H4 (cell line): ENCODE results near the gene GGTLC2. TPM values are rescaled to one million over a fixed set of nuclear protein-coding genes. Genes with fewer than 3 reads are reported as not detected.
"Not testable (repeated sequence)": the region's sequence is repeated elsewhere in the genome, so short reads cannot be mapped to it uniquely, and the experiment has no call there.

Experiments
- DNase-seq: peaks from one replicate; pipeline ENCODE4 v3.0.0-alpha.2; 2015; ENCODE audit warnings: low spot score
- total RNA-seq: library from RNA; depleted of rRNA; stranded (reverse); fragments of >200 nt; shearing (Covaris generic); gene quantifications from 2 replicates; pipeline ENCODE4 v1.2.3, GENCODE V29; 2014; rRNA removed

The GGTLC2 gene
- total RNA-seq, result not detected in 2 replicates

DNA sequence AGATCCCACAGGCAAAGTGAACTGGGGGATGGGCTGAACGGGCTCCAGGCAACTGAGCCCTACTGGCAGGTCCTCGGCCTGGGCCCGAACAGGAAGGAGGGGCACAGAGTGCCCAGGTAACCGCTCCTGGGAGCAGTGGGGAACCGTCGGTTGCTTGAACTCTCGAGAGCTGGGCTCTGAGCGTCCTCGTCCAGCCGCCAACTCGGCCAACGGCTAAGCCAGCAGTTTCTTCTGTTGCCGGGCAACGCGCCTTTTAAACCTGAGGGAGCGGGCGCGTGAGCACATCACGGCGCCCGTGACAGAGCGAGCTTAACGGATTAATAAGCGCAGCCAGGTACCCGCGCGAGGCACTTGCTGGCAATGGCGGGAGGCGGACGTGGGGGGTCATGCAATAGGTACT lies at the start of gene GGTLC2:
Gene GGTLC2 (plus strand): TSS at position 301 of the 400 bp plus-strand sequence. CDS start 1,732 bp downstream, outside the sequence.
- not testable (repeated sequence) for DNase-seq

DNA sequence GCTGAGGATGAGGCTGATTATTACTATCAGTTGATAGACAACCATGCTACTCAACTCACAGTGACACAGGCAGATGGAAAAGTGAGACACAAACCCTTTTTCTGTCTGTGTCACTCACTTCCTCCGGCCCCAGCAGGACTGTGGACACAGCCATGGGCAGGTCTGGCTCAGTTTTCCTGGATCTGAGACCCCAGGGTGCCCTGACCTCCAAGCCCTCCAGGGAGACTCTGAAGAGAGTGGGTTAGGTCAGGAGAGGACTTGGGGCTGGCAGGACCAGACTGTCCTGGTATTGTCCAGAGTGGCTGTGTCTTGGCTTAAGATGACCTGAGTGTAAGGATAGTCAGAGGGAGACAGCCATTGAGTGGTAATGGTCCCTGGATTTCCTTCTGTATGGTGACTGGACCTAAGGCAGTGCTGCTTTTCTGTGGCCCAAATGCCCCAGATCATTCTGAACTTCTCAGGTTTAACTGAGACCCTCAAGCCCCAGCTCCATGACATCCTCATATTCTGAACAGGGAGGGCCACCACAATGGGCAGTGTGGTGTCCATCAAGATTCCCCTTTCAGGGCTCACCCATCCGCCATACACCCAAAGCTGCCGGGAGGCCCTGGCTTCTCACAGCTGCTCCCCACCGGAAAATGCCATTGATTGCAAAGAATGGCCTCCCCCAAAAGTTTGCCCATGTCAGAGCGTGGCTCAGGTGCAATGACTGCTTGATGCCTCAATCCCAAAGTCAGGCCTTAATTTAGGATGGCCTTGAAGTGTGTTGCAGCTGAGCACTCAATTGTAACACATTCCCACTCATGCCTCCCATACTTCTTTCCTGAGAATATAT lies 49.2 kb upstream of the GGTLC2 start:
- DNase-seq, result no peak

DNA sequence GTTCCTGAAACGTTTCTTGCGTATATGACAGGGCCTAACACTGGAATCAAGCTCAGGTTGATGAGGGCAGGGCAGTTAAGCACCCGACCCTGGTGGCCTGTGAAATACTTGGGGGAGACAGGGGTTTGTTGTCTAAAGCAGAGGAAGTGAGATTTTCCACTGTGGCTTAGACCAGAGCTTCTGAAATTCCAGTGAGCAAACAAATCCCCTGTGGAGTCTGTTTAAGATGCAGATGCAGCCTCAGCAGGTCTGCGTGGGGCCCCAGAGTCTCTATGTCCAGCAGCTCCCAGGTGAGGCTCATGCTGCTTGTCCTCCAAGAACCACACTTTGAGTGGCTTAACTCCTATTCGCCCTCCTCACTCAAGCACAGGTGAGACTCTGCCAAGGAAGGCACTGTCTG lies 46.3 kb upstream of the GGTLC2 start:
- DNase-seq, result no peak

DNA sequence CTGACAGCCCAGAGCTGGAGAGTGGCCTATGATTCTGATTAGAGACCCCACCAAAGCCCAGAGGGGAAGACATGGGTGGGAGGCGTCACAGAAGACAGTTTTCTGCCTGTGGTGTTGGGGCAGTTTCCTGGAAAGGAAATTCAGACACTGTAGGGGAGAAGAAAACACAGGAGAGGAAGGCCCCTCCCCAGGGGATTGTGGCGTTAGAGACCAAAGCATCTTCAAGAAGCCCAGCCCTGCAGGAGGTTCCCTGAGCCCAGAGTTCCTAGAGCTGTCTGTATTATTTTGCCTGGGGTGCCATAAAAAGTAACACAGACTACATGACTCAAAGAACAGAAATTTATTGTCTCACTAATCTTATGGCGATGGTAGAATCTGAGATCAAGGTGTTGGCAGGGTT lies 45.2 kb upstream of the GGTLC2 start:
- DNase-seq, result no peak

DNA sequence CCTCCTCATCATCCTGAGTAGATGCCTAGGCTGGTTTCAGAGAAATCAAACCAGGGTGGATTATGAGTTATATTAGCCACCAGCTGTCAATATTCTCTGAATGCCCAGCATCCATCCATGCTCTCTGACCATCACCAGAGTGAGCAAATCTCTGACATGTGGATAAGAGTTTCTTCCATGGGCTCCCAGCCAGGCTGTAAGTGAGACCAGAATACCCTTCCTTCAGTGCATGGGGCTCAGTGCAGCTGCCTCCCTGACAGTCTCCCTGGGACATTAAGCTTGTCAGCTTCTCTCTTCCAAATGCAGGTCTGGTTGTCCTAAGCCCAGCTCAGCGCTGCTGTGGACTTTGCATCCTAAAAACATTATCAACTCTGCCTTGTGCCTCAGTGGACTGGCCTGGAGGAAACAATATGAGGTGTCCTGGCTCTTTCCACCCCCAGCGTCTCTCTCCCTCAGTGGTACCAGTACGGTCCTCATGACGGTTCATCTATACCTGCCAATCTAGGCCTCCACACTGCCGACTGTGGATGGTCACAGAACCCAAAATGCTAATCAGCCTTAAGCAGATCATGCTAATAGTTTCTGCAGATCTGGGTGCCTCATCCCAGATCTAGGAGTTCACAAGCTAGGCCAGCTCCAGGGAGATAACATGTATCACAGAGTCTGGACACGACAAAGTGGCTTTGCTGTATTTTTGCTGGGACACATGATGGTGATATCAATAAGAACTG lies 43.7 kb upstream of the GGTLC2 start:
- no peak for DNase-seq

DNA sequence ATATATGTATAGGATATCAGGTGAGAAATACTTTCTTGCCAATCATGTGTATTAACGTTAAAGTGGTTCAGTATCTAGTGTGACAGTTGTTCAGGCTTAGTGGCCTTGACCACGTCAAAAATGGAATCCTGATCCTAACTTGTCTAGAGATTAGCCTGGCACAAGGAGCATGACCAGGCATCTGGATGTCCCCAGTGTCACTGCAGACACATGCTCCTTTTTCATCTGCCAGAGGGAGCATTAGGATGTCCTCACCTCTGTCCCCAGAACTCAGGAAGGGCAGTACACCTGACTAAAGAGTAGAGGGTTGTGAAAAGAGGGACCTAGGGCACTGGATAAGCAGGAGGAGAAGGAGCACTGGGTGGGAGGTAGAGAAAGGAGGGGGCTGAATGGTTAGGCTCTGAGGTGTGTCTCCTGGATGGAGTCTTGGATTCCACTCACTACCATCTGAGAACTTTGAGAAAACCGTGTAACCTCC lies 40.9 kb upstream of the GGTLC2 start:
- no peak for DNase-seq

DNA sequence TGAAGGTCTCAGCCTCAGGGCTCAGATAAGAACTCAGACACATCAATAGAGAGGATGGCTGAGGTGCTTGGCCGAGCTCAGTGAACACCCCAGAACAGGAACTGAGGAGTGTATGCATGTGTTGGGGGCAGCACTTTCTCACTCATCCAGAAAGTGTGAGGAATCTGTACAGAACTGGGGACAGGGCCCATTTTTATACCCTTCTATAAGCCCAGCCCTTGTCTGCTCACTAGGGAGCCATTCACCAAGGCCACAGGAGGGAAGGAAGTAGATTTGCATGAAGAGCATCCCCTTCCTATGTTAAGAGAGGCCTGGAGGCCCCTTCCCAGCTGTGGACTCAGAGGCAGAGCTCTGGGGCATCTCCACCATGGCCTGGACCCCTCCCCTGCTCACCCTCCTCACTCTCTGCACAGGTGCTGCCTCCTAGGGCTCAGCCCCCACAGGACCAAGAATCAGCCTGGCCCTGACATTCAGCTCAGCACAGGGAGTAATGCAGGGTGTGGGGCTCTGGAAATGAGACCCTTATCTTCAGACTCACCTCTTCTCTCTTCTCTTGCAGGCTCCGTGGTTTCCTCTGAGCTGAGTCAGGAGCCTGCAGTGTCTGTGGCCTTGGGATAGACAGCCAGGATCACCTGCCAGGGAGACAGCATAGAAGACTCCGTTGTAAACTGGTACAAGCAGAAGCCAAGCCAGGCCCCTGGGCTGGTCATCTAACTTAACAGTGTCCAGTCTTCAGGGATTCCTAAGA lies 39.9 kb upstream of the GGTLC2 start:
- DNase-seq, result no peak

DNA sequence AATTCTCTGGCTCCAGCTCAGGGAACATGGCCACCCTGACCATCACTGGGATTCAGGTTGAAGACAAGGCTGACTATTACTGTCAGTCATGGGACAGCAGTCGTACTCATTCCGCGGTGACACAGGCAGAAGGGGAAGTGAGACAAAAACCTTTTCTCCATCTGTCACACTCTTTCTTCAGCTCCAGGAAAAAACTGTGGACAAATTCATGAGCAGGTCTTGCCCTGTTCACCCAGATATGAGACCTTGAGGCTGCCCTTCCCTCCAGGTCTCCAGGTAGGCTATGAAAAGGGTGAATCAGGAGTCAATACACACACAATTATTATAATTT lies 39.4 kb upstream of the GGTLC2 start:
- no peak for DNase-seq

DNA sequence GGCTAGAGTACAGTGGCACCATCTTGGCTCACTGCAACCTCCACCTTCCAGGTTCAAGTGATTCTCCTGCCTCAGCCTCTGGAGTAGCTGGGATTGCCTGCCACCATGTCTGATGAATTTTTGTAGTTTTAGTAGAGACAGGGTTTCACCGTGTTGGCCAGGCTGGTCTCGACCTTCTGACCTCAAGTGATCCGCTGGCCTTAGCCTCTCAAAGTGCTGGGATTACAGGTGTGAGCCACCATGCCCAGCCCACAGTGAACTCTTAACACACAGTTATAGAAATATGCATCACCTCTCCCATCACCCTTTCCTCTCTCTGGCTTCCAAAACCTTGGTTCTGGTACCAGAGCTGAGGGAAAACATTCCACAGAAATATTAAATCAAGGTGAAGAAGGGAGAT lies 36.4 kb upstream of the GGTLC2 start:
- DNase-seq, result not testable (repeated sequence)

DNA sequence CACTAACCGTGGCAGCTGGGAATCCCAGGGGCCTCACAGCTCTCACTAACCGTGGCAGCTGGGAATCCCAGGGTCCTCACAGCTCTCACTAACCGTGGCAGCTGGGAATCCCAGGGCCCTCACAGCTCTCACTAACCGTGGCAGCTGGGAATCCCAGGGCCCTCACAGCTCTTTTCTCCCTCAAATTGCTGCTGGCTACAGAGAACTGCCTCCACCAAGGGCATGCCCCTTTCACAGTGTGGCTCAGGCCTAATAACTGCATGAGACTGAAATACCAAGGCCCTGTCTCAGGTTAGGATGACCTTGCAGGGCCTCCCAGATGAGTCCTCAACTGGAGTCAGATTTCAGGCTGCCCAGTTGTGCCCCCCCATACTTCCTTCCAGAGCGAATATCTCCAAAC lies 35.1 kb upstream of the GGTLC2 start:
- no peak for DNase-seq

DNA sequence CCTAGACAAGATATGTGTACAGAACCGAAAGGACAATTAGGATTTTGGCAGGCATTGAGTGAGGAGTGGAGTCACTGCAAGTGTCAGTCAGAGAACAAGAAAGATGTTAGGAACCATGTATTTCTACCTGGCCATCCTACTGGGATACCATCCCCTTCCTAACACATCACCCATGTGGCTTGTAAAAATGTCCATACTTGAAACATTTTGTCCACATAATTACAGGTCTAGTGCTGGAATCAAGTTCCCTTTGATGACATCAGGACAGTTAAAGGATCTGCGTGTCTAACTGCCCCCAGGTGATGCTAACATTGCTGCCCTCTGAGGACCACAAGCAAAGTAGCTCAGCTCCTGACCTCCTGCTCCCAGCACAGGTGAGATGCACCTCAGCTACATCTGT lies 31.9 kb upstream of the GGTLC2 start:
- DNase-seq, result no peak

DNA sequence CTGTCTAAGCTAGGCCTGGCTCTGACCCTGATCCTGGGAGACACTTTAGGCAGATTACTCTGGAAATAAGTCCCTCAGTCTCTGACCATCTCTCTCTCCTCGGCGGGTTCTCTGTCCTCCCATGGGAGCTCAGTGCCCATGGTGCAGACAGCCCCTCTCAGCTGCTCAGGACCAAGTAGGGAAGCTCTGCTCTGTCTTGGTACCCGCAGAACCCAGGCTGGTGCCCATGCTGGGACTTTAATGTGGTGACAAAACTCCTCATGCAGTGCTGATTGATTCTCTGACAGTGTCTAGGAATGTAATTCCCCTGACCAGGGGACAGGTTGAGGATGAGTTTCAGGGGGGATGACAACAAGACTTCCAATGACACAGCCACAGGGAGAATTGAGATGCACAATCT lies 30.3 kb upstream of the GGTLC2 start:
- no peak for DNase-seq

DNA sequence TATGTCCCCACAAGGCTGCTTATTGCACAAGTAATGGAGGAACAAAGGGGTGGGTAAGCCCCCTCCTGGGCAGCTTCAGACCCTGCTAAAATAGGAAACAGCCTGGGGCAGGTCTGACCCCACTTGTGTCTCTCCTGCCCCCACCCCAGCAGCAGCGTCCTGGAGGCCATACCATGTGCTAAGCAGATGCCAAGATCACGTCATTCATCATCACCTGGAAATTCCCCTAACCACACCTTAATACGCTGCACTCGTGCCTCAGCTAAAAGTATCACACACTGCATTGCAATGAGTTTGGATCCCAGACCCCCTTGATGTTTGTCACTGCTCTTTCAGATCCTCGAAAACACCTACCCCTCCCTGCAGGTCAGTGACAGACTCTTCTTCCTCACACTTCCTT lies 27.8 kb upstream of the GGTLC2 start:
- no peak for DNase-seq

DNA sequence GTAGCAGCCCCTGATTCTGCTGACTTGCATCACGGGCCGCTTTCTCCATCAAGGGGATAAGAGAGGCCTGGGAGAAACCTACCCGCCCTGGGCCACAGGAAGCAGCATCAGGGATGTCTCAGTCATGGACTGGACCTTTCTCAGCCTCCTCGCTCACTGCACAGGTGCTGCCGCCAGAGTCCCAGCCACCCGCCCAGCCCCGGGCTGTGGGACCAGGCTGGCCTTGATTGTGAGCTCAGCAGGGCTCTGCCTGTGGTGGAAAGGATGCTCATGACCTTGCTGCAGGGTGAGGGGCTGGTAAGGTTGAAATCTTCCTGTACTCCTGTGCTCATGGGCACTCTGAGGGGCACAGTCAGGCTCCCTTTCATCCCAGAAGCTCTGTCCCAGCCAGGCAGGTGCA lies 26.0 kb upstream of the GGTLC2 start:
- no peak for DNase-seq

DNA sequence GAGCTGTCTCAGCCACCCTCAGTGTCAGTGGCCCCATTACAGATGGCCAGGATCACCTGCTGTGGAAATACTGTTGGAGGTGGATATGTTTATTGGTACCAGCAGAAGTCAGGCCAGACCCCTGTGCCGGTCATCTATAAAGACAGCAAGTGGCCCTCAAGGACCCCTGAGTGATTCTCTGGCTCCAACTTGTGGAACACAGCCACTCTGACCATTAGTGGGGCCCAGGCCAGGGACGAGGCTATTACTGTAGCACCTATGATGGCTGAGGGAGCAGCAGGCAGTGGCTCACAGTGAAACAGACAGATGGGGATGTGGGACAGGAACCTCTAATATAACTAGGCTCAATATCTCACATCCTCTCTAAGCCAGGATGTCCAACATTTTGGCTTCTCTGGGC lies 25.5 kb upstream of the GGTLC2 start:
- DNase-seq, result no peak

DNA sequence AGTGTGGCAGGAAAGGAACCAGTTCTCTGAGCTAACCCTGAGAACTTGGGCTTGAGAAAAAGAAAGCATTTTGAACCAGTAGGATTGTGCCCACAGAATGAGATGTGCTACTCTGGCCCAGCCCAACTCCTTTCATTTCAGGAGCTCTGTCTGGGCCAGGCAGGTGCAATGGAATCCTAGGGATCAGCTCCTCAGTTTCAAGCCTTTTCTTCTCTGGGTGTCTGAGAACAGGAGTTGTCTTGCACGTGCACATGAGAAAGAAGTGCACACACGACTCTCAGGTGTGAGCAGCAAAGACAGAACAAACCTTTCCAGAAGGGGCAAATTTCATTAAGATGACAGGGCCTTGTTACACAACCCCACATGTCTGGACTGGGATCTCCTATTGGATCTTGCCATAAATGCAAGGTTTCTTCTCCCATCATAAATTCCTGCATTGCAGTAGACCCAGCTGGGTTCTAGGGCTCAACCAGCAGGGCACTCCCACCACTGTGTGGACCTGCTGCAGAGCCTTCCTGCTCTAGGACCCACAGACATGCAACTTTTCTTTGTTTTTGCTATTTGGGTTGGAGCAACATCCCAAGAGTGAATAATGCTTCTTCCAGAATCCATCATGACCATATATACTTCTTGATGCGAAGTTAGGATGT lies 24.5 kb upstream of the GGTLC2 start:
- DNase-seq, result no peak

DNA sequence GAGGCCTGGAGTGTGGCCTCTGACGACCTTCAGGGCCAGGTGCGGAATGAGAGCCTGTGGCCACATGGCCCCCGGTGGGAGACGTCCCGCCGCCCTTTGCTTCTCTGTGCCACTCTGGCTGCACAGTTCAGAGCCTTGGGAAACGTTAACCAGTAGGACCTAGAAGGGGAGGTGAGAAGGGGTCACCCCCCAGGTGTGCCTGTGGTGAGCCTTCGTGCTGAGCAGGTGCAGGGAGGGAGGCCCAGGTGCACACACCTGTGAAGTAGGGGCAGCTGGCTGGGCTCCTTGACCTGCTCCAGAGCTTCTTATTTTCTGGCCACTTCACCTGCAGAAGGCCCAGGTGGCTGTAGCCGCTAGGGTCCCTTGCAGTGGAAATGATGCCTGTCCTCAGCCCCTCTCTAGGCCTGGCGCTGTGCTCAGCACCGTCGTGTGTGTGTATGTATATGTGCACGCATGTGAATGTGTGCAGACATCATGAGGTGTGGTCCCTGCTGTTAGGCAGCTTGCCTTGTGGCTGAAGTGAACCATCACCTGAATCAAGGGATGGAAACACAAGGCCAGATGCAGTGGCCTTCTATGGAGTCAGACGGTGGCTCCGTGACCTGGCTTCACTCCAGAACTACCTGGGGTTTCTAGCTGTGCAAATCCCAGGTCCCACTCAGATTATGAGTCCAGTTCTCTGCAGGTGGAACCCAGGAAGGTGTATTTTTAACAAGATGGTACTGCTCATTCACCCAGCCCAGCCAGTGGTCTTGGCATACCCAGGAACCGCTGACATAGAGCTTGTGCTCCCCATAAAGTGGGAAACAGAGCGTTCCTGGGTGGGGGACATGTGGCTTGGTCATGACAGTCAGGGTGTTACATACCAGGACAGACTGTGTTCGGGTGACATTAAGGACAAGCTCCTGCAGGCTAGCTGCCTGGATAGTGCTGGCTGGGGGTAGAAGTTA lies 15.6 kb upstream of the GGTLC2 start:
- not testable (repeated sequence) for DNase-seq

DNA sequence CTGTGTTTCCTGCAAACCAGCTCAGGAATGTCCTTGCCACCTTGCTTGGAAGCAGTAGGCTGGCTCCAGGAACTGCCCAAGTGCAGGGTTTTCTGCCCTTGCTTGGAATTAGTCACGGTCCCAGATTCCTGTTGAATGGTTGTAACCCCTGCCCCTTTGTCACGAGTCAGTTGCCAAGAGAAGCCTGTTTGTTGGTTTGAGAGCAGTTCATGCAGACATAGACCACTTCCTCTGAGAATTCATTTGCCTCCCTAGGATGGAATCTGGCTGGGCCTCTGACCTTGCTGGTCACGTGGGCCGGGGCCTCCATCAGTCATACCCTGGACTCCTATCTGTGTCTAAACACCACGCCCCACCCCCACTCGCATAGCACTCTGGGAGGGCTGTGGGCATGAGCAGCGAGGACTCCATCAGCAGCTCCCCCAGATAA lies 13.2 kb upstream of the GGTLC2 start:
- not testable (repeated sequence) for DNase-seq

DNA sequence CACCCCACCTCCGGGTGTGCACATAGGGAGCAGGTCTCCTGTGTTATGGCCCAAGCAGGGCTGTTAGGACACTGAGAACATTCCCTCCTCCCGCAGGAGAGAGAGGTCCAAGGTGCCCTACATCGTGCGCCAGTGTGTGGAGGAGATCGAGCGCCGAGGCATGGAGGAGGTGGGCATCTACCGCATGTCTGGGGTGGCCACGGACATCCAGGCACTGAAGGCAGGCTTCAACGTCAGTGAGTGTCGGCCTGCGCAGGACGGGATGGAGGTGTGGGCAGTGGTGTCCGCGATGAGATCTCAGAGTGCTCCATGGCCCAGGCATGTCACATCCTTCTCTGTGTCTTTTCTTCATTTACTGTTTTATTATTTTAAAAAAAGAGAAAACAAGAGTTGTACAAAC lies 12.2 kb upstream of the GGTLC2 start:
- not testable (repeated sequence) for DNase-seq

DNA sequence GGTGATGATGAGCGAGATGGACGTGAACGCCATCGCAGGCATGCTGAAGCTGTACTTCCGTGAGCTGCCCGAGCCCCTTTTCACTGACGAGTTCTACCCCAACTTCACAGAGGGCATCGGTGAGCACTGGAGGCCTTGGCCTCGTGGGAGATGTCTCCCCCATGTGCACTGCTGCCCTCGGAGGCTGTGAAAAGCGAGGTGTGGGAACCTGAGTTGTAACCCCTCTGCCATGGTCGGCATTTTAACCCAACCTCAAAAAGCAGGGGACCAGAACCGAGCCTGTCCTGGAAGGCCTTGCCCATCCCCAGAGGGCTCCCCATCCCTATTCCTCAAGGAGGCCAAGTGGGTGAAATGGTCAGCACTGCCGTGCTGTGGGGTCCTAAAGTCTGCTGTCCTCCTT lies 10.9 kb upstream of the GGTLC2 start:
- DNase-seq, result not testable (repeated sequence)

DNA sequence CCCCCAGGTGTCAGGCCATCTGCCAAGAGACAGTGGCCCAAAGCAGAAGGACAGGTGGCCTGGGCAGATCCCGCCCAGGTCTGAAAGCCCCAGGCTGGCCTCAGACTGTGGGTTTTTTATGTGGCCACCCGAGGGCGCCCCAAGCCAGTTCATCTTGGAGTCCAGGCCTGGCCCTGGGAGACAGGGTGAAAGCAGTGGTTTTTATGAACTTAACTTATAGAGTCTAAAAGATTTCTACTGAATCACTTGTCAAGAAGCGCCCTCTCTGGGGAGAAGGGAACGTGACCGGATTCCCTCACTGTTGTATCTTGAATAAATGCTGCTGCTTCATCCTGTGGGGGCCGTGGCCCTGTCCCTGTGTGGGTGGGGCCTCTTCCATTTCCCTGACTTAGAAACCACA lies 8.2 kb upstream of the GGTLC2 start:
- DNase-seq, result not testable (repeated sequence)
